Vagina (tissue), 2 donors: Measurements from ENCODE around the gene BSN. TPM values are rescaled to one million over a fixed set of nuclear protein-coding genes. Genes with fewer than 3 reads are reported as not detected.

Experiments
- DNase-seq, 2 donors: peaks; one replicate each; pipeline ENCODE4 v3.0.0-alpha.2; 2017; ENCODE audit errors: extremely low spot score in 2 of 2
- H3K27ac ChIP-seq: fragments of 200-600 bp; sonication (generic); one replicate; pipeline ENCODE4 v1.5.1; 2019
- H3K27me3 ChIP-seq: fragments of 200-600 bp; sonication (generic); one replicate; pipeline ENCODE4 v1.5.1; 2019
- H3K36me3 ChIP-seq, 2 donors: fragments of 200-600 bp; sonication (generic); one replicate each; pipeline ENCODE4 v1.5.1; 2017 to 2019
- H3K4me1 ChIP-seq: fragments of 200-600 bp; sonication (generic); one replicate; pipeline ENCODE4 v1.5.1; 2019
- H3K4me3 ChIP-seq, 2 donors: fragments of 200-600 bp; sonication (generic); 1 replicate in 1 of 2; 2 replicates in 1 of 2; pipeline ENCODE4 v1.5.1; 2016 to 2019
- H3K9me3 ChIP-seq: fragments of 200-600 bp; sonication (generic); one replicate; pipeline ENCODE4 v1.5.1; 2019
- CTCF ChIP-seq, 3 experiments: fragments of 450-650 bp in 2 of 3; fragments of 200-600 bp in 1 of 3; sonication (generic) in 1 of 3; IDR thresholded peaks; one replicate each; pipeline ENCODE4 v1.5.1; 2017 to 2019; ENCODE audit warnings: antibody characterized with exemption in 3 of 3, mild to moderate bottlenecking in 2 of 3, moderate library complexity in 2 of 3
- POLR2A ChIP-seq, 2 donors: fragments of 450-650 bp; IDR thresholded peaks; one replicate each; pipeline ENCODE4 v1.6.1; 2017; ENCODE audit warnings: antibody characterized with exemption in 2 of 2, mild to moderate bottlenecking in 2 of 2, moderate library complexity in 2 of 2
- POLR2AphosphoS5 ChIP-seq, 2 donors: sonication (generic); formaldehyde crosslinking; IDR thresholded peaks; one replicate each; pipeline ENCODE4 v1.9.0; 2017; ENCODE audit warnings: antibody characterized with exemption in 2 of 2, mild to moderate bottlenecking in 2 of 2, low read depth in 1 of 2; ENCODE audit not compliant: insufficient read depth in 1 of 2
- intact Hi-C: fragments of 100-400 bp; cut with DNase I; formaldehyde crosslinking; loops from one replicate; pipeline ENCODE4 v1.15.1; 2023
- total RNA-seq: library from RNA; depleted of rRNA; stranded (reverse); fragments of >200 nt; gene quantifications from one replicate; pipeline ENCODE4 v1.2.3, GENCODE V29; 2016

Gene BSN
- total RNA-seq, 1 donor from 2014 or later: 0.74 TPM

- H3K4me3 ChIP-seq: no peak overlapping the region
- no peak overlapping the region for H3K27ac ChIP-seq
- TF ChIP-seq POLR2A (IDR thresholded peaks at IDR 0.05) (no peak), CTCF (IDR thresholded peaks at IDR 0.05) (no peak), POLR2AphosphoS5 (IDR thresholded peaks at IDR 0.05; ENCODE audit: insufficient read depth in 1 of 2, low read depth in 1 of 2) (no peak)
- H3K4me1 ChIP-seq: no peaks in the 10 kb centered on the region
- no peaks in the 10 kb centered on the region for H3K36me3 ChIP-seq
- no peaks in the 10 kb centered on the region for H3K9me3 ChIP-seq
- DNase-seq: no peak
- intact Hi-C loops: no loop called here
- no peaks in the 10 kb centered on the region for H3K27me3 ChIP-seq
Measured at GRCh38 chr3:49563766-49564165, 9.5 kb downstream of the BSN start.

GRCh38 chr3:49566312-49566711 lies 12.0 kb downstream of the BSN start:
- H3K4me1 ChIP-seq: no peaks in the 10 kb centered on the region
- no peak overlapping the region for H3K4me3 ChIP-seq
- TF ChIP-seq POLR2AphosphoS5 (IDR thresholded peaks at IDR 0.05; ENCODE audit: insufficient read depth in 1 of 2, low read depth in 1 of 2) (no peak), CTCF (IDR thresholded peaks at IDR 0.05) (no peak), POLR2A (IDR thresholded peaks at IDR 0.05) (no peak)
- H3K36me3 ChIP-seq: no peaks in the 10 kb centered on the region
- no peak for DNase-seq
- H3K27me3 ChIP-seq: no peaks in the 10 kb centered on the region
- no peak overlapping the region for H3K27ac ChIP-seq
- H3K9me3 ChIP-seq: no peaks in the 10 kb centered on the region
- intact Hi-C loops: no loop called here

GRCh38 chr3:49567406-49567805 lies 13.1 kb downstream of the BSN start:
- no peak overlapping the region for H3K27ac ChIP-seq
- TF ChIP-seq POLR2A (IDR thresholded peaks at IDR 0.05) (no peak), POLR2AphosphoS5 (IDR thresholded peaks at IDR 0.05; ENCODE audit: insufficient read depth in 1 of 2, low read depth in 1 of 2) (no peak), CTCF (IDR thresholded peaks at IDR 0.05) (no peak)
- intact Hi-C loops: no loop called here
- H3K36me3 ChIP-seq: no peaks in the 10 kb centered on the region
- H3K9me3 ChIP-seq: no peaks in the 10 kb centered on the region
- H3K27me3 ChIP-seq: no peaks in the 10 kb centered on the region
- no peak for DNase-seq
- H3K4me1 ChIP-seq: no peaks in the 10 kb centered on the region
- H3K4me3 ChIP-seq: no peak overlapping the region

GRCh38 chr3:49568965-49569364 lies 14.7 kb downstream of the BSN start:
- Histone ChIP-seq H3K36me3 (no peaks in the 10 kb centered on the region), H3K4me3 (no peak overlapping the region), H3K27me3 (no peaks in the 10 kb centered on the region), H3K4me1 (no peaks in the 10 kb centered on the region), H3K27ac (no peak overlapping the region), H3K9me3 (no peaks in the 10 kb centered on the region)
- DNase-seq: no peak
- intact Hi-C loops: no loop called here
- TF ChIP-seq POLR2A (IDR thresholded peaks at IDR 0.05) (no peak), CTCF (IDR thresholded peaks at IDR 0.05) (no peak), POLR2AphosphoS5 (IDR thresholded peaks at IDR 0.05; ENCODE audit: insufficient read depth in 1 of 2, low read depth in 1 of 2) (no peak)

- Histone ChIP-seq H3K4me1 (no peaks in the 10 kb centered on the region), H3K36me3 (no peaks in the 10 kb centered on the region), H3K27ac (no peak overlapping the region), H3K9me3 (no peaks in the 10 kb centered on the region), H3K4me3 (no peak overlapping the region), H3K27me3 (no peaks in the 10 kb centered on the region)
- intact Hi-C loops: no loop called here
- TF ChIP-seq CTCF (IDR thresholded peaks at IDR 0.05) (no peak), POLR2AphosphoS5 (IDR thresholded peaks at IDR 0.05; ENCODE audit: insufficient read depth in 1 of 2, low read depth in 1 of 2) (no peak), POLR2A (IDR thresholded peaks at IDR 0.05) (no peak)
- DNase-seq: no peak
Measured at GRCh38 chr3:49570028-49570654, 15.9 kb downstream of the BSN start.
